HFF-Myc (cell line): ENCODE results near the gene PKD1L1.

Experiments
- DNase-seq: peaks from one replicate; pipeline ENCODE4 v3.0.0-alpha.2; 2011; ENCODE audit warnings: low read depth; ENCODE audit errors: extremely low read depth
- H3K4me3 ChIP-seq: replicated peaks from 2 replicates; pipeline ENCODE4 v1.5.1; 2011; ENCODE audit warnings: low read depth, mild to moderate bottlenecking, control low read depth, low read length
- TF ChIP-seq, protein P1 (sequence below): IDR thresholded peaks from 2 replicates; pipeline ENCODE4 v1.5.1; 2012; ENCODE audit warnings: mild to moderate bottlenecking, low read depth, low read length, control low read depth; ENCODE audit errors: missing control alignments

PKD1L1 gene

DNA sequence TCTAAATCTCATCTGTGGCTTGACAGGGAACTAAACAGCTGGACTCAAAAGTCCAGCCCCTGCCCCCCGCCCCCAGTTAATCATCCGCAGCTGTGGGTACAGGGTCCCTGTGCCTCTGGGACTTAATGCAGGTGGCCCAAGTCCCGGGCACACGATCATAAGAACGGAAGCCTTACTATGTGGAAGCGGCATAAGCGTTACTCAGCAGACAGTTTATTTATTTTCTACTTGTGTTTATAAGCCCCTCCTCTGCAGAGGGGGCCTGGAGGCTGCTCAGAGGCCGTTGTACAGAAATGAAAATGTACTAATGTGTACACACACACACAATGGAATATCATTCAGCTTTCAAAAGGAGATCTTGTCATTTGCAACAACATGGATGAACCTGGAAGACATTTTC, 208.4 kb downstream of the PKD1L1 start:
- no peak overlapping the region for H3K4me3 ChIP-seq
- DNase-seq = no peak
- TF ChIP-seq, protein P1, sequence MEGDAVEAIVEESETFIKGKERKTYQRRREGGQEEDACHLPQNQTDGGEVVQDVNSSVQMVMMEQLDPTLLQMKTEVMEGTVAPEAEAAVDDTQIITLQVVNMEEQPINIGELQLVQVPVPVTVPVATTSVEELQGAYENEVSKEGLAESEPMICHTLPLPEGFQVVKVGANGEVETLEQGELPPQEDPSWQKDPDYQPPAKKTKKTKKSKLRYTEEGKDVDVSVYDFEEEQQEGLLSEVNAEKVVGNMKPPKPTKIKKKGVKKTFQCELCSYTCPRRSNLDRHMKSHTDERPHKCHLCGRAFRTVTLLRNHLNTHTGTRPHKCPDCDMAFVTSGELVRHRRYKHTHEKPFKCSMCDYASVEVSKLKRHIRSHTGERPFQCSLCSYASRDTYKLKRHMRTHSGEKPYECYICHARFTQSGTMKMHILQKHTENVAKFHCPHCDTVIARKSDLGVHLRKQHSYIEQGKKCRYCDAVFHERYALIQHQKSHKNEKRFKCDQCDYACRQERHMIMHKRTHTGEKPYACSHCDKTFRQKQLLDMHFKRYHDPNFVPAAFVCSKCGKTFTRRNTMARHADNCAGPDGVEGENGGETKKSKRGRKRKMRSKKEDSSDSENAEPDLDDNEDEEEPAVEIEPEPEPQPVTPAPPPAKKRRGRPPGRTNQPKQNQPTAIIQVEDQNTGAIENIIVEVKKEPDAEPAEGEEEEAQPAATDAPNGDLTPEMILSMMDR = no peak

DNA sequence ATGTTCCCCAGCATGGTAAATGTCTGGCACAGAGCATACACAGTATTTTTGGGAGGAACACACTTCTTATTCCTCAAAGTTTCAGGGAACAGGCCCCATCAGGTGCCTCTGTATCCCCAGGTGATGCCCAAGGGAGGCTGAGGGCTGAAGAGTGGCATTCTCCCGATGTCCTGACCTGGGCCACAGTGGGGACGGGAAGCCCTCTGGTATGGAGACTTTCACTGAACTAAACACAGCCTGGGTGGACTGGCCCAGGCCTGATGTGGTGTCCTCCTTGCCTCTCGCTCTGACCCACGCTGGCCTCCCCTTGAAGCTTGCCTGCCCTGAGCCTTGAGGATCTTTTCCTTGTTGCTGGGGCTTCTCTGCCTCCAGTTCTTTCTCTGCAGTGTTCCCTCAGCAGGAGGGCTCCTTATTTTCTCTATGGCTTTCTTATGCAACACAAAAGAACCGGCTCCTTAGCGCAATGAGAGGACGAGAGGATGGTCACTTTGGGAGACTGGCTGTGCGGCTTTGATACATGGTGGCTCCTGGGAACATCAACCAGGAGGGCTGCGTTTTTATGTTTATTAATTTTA, 208.9 kb downstream of the PKD1L1 start:
- no peak for DNase-seq
- H3K4me3 ChIP-seq = no peak overlapping the region
- TF ChIP-seq, protein P1 = no peak

DNA sequence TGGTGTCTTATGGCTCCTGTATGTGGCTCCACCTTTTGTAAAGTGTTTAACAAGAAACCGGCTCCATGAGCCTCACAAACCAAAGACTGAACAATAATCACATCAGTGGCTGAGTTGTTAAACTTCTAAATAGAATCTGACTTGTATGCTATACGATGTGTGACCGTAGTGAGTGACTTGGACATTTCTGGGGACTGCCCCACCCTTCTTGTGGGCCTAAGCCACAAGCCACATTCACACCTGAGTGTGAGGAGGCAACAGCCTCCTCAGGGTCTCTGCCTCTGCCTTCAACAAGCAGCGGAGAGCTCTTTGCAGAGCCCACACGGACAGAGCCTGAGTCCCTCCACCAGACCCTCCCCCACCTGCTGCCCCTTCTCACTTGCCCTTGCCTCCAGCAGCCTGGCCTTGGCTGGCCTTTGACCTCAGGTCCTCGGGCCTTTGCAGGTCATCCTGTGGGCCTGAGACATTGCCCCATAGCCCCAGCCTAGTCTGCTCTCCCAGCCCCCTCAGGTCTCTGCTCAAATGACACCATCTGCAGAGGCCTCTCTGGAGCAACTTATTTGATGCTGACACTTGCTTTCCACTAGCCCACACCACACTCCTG, 209.6 kb downstream of the PKD1L1 start:
- TF ChIP-seq, protein P1 = no peak
- DNase-seq = no peak
- H3K4me3 ChIP-seq = no peak overlapping the region

DNA sequence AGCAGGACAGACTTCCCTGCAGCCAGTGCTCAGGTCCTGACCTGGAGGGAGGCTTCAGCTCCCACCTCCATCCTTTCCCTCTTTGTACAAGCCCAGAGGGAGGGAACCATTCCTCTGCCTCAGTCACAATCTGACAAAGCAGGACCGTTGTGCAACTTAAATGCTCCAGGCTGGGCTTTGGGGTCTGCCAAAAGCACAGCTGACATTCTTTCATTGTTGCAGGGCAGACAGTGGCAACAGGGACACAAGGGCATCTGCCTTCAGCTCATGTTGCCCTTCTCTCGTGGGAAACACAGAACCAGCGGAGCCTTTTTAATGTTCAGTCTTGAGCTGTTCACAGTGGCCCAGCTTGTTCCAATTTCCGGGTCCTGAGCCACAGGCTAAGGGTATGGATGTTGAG, 210.7 kb downstream of the PKD1L1 start:
- H3K4me3 ChIP-seq = no peak overlapping the region
- no peak for DNase-seq
- TF ChIP-seq, protein P1 = no peak

DNA sequence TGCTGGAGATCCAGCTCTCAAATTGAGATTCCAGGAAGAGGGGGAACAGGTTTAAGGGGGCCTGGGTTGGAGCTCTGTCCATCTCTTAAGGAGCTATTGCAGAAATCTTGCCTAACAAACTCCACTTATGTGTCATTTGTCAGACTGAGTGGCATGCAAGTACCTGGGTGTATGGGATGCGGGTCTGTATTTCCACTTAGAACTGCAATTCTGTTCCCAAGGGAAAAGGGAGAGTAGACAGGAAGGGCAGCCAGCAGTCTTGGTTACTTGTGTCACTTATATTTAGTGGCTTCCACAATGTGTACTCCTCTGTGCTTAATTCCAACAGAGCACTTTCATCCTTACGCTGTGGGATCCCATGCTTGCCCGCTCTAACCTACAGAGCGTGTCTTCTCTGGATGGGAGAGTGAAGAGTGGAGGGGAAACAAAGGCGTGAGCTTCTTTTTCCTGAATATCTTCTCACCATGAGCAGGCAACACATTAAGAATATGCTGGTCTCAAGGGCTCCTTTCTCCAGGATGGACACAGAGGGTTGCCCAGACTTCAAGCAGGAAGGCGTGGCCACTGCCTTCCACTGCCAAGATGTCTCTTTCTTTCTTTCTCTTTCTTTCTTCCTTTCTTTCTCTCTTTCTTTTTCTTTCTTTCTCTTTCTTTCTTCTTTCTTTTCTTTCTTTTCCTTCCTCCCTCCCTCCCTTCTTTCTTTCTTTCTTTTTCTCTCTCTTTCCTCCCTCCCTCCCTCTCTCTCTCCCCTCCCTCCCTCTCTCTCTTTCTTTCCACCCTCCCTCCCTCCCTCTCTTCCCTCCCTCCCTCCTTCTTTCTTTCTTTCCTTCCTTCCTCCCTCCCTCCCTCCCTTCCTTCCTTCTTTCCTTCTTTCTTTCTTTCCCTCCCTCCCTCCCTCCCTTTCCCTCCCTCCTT, 212.6 kb downstream of the PKD1L1 start:
- TF ChIP-seq, protein P1 = no peak
- no peak for DNase-seq
- H3K4me3 ChIP-seq = no peak overlapping the region

DNA sequence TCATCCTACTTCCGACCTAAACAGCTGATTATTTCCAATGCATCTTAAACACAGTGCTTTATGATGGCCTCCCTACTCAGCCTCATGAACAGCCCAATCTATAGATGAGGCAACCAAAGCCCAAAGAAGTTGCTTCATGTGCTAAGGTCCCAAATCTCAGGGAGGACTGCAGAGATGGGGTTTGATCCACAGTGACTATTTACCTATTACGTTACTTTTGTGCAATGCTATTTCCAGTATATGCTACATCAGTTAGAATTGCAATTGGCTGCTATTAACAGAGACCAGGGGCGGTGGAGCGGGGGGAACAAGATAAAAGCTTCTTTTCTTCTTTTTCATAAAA, 213.3 kb downstream of the PKD1L1 start:
- no peak overlapping the region for H3K4me3 ChIP-seq
- no peak for DNase-seq
- TF ChIP-seq, protein P1 = no peak
